ENCODE results near the gene FOXO3B.
"Not testable (repeated sequence)": the region's sequence is repeated elsewhere in the genome, so short reads cannot be mapped to it uniquely, and the experiment has no call there.

DNA sequence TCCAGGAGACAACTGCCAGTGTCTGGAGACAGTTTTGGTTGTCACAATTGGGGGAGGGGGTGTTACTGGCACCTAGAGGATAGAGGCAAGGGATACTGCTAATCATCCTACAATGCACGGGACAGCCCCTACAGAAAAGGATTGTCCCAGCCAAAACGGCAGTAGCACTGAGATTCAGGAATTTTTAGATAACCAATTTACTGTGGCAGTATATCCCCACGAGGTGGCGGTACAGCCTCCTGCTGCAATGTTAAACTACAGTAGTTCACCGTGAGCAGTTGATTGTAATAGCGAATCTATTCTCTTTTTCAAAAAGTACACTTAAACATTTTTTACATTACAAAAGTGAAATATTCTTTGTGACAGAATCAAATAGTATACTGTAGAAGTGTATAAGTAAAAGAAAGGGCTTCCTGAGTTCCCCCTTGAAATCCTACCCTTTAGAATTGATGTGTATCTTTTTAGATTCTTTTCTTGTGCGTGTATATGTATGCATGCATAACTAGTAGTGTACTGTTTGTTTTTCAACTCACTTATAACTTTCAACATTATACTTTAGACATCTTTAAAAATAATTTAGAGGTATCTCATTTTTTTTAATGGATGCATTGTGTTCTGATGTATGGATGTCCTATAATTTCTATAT, 30.4 kb upstream of the FOXO3B start:
- TF ChIP-seq, protein P1, sequence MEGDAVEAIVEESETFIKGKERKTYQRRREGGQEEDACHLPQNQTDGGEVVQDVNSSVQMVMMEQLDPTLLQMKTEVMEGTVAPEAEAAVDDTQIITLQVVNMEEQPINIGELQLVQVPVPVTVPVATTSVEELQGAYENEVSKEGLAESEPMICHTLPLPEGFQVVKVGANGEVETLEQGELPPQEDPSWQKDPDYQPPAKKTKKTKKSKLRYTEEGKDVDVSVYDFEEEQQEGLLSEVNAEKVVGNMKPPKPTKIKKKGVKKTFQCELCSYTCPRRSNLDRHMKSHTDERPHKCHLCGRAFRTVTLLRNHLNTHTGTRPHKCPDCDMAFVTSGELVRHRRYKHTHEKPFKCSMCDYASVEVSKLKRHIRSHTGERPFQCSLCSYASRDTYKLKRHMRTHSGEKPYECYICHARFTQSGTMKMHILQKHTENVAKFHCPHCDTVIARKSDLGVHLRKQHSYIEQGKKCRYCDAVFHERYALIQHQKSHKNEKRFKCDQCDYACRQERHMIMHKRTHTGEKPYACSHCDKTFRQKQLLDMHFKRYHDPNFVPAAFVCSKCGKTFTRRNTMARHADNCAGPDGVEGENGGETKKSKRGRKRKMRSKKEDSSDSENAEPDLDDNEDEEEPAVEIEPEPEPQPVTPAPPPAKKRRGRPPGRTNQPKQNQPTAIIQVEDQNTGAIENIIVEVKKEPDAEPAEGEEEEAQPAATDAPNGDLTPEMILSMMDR (IDR thresholded peaks at IDR 0.05): peak; percentile 17 to 69 (median 56)
- not testable (repeated sequence) for TF ChIP-seq POLR2A (IDR thresholded peaks at IDR 0.05)

All from esophagus squamous epithelium (tissue), 4 donors.